Progenitor cell of endocrine pancreas (in vitro differentiated cells): ENCODE results near the gene ZBTB20. TPM values are rescaled to one million over a fixed set of nuclear protein-coding genes. Genes with fewer than 3 reads are reported as not detected.
A peak's percentile ranks its signal among the peaks of the same experiment; 100 is the strongest.

Experiments
- DNase-seq: peaks from one replicate; pipeline ENCODE4 v3.0.0; 2021; ENCODE audit warnings: low spot score; ENCODE audit not compliant: unreplicated experiment
- H3K27ac Mint-ChIP-seq: 2 replicates; pipeline ENCODE4 v1.8.0; 2021; ENCODE audit warnings: mild to moderate bottlenecking, moderate library complexity, mixed read lengths
- H3K27me3 Mint-ChIP-seq: 2 replicates; pipeline ENCODE4 v1.8.0; 2021; ENCODE audit warnings: mixed read lengths
- H3K36me3 Mint-ChIP-seq: 2 replicates; pipeline ENCODE4 v1.8.0; 2022; ENCODE audit warnings: mixed read lengths; ENCODE audit not compliant: insufficient read depth
- H3K4me1 Mint-ChIP-seq: 2 replicates; pipeline ENCODE4 v1.8.0; 2021; ENCODE audit warnings: low read depth, mixed read lengths
- H3K4me3 Mint-ChIP-seq: 2 replicates; pipeline ENCODE4 v1.8.0; 2021; ENCODE audit warnings: low read depth, mild to moderate bottlenecking, moderate library complexity, mixed read lengths
- H3K9me3 Mint-ChIP-seq: 2 replicates; pipeline ENCODE4 v1.8.0; 2021; ENCODE audit warnings: low read depth, mixed read lengths
- CTCF ChIP-seq: fragments of 200-600 bp; sonication (generic); IDR thresholded peaks from one replicate; pipeline ENCODE4 v1.5.0; 2021; ENCODE audit warnings: antibody characterized with exemption, mild to moderate bottlenecking; ENCODE audit not compliant: unreplicated experiment
- total RNA-seq: library from RNA; stranded (reverse); gene quantifications from 2 replicates; pipeline ENCODE4 v1.2.1, GENCODE V29; 2021

ZBTB20 gene
- total RNA-seq, 1 donor from 2014 or later = 27.3 TPM

- peaks cover 3% of the 10 kb centered on the region for H3K36me3 Mint-ChIP-seq
- DNase-seq = no peak
- no peak overlapping the region for H3K4me3 Mint-ChIP-seq
- no peaks in the 10 kb centered on the region for H3K27me3 Mint-ChIP-seq
- H3K9me3 Mint-ChIP-seq = no peaks in the 10 kb centered on the region
- no peak overlapping the region for H3K27ac Mint-ChIP-seq
- no peak for TF ChIP-seq CTCF
- no peaks in the 10 kb centered on the region for H3K4me1 Mint-ChIP-seq
These were observed 714.8 kb downstream of the ZBTB20 start for GRCh38 chr3:114432310-114432709.

DNA sequence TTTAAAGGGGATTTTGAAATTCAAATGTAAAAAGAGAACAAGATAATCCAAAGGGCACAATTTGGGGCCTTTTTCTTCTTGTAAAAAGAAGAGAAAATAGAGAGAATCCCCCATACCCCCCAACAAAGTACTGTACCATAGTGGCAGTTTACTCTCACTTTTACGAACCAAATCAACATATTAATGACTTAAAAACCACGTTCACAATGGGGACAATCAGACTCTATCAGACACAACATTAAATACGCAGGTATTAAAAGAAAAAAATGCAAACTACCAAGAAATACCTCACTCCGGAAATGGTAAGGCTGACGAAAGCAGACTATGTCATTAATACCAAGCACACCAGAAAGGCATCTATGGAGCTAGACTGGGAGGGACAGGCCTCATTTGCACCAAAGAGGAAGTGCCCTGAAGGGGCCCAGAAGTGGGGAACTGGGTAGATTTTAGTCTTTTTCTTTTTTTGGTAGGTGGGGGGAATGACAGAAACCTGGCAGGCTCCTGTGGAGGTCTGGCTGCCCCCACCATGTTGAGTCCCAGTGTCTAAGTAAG is 719.0 kb downstream of the ZBTB20 start:
- Mint-ChIP-seq H3K9me3 (peaks cover 7% of the 10 kb centered on the region), H3K27me3 (no peaks in the 10 kb centered on the region), H3K4me1 (peaks cover 6% of the 10 kb centered on the region), H3K4me3 (no peak overlapping the region), H3K36me3 (peaks cover 4% of the 10 kb centered on the region), H3K27ac (no peak overlapping the region)
- DNase-seq = no peak
- TF ChIP-seq CTCF = no peak

DNA sequence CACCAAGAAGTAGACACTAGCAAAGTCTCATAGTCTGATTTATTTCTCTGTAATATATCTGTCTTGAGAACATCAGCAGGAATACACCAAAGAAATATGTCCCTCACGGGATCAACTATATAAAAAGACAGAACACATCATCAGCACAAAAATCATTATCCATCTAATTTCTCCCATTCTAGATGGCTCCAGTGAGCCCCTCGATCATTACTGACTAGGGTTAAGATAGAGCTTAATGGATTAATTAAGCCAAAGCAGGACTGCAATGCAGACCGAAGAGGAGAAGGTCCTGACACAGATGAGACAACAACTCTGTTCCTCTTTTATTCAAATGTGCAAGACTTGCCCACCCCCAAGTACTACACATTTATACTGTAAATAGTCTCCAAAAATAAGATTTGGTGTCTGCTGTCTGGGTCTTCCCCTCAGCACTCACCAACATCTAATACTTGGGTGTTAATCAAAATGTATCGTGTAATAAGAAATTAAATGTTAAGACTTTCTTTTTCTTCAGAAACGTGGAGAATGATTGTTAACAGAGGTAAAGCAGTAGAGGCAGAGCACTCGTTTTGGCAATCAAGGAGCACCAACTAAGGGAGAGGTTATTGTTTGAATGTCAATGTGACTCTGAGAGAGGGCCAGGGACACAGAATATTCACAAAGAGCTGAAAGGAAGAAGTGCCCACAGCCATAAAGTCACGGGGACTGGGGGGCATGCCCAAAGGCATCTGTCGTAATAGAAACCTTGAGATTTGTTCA is 719.6 kb downstream of the ZBTB20 start:
- no peaks in the 10 kb centered on the region for H3K27me3 Mint-ChIP-seq
- peaks cover 7% of the 10 kb centered on the region for H3K9me3 Mint-ChIP-seq
- peaks cover 6% of the 10 kb centered on the region for H3K4me1 Mint-ChIP-seq
- TF ChIP-seq CTCF = no peak
- no peak overlapping the region for H3K4me3 Mint-ChIP-seq
- DNase-seq = no peak
- peaks cover 4% of the 10 kb centered on the region for H3K36me3 Mint-ChIP-seq
- peak overlapping the region; percentile 31 for H3K27ac Mint-ChIP-seq

GRCh38 chr3:114424337-114424736 is 722.8 kb downstream of the ZBTB20 start:
- H3K27ac Mint-ChIP-seq = no peak overlapping the region
- H3K36me3 Mint-ChIP-seq = peaks cover 4% of the 10 kb centered on the region
- no peak overlapping the region for H3K4me3 Mint-ChIP-seq
- peaks cover 7% of the 10 kb centered on the region for H3K9me3 Mint-ChIP-seq
- TF ChIP-seq CTCF = no peak
- H3K4me1 Mint-ChIP-seq = peaks cover 6% of the 10 kb centered on the region
- no peak for DNase-seq
- no peaks in the 10 kb centered on the region for H3K27me3 Mint-ChIP-seq

GRCh38 chr3:114421204-114421603 is 725.9 kb downstream of the ZBTB20 start:
- Mint-ChIP-seq H3K36me3 (peaks cover 4% of the 10 kb centered on the region), H3K27me3 (no peaks in the 10 kb centered on the region), H3K4me3 (no peak overlapping the region), H3K27ac (no peak overlapping the region), H3K4me1 (peaks cover 6% of the 10 kb centered on the region), H3K9me3 (peaks cover 7% of the 10 kb centered on the region)
- no peak for DNase-seq
- no peak for TF ChIP-seq CTCF
